HepG2 (cell line): ENCODE results near the gene KMT2A. TPM values are rescaled to one million over a fixed set of nuclear protein-coding genes. Genes with fewer than 3 reads are reported as not detected.
A peak's percentile ranks its signal among the peaks of the same experiment; 100 is the strongest.

Experiments used
- CBX2 ChIP-seq, 2 experiments: fragments of 200-600 bp in 1 of 2; sonication (generic); formaldehyde crosslinking in 1 of 2; IDR thresholded peaks; 2 replicates each; pipeline versions ENCODE4 v1.7.0 to v1.8.1; 2018 to 2022; ENCODE audit warnings: low read depth in 2 of 2, low read length in 1 of 2, mild to moderate bottlenecking in 1 of 2, missing genetic modification reagents in 1 of 2
- HNRNPK ChIP-seq: fragments of 200-400 bp; formaldehyde crosslinking; IDR thresholded peaks from 2 replicates; pipeline ENCODE4 v1.6.1; 2018; ENCODE audit warnings: low read length, low read depth, moderate library complexity, mild to moderate bottlenecking; ENCODE audit not compliant: poor library complexity, severe bottlenecking
- HOXA5 ChIP-seq: sonication (generic); formaldehyde crosslinking; IDR thresholded peaks from 2 replicates; pipeline ENCODE4 v1.4.0; 2020; ENCODE audit warnings: missing genetic modification reagents
- MAF1 ChIP-seq: sonication (generic); formaldehyde crosslinking; IDR thresholded peaks from 2 replicates; pipeline ENCODE4 v1.5.0; 2020; ENCODE audit warnings: missing genetic modification reagents, borderline replicate concordance
- PHF20 ChIP-seq: sonication (generic); formaldehyde crosslinking; IDR thresholded peaks from 2 replicates; pipeline ENCODE4 v1.5.0; 2020; ENCODE audit warnings: mild to moderate bottlenecking, missing genetic modification reagents
- PRDM15 ChIP-seq: sonication (generic); formaldehyde crosslinking; IDR thresholded peaks from 2 replicates; pipeline ENCODE4 v1.4.0; 2020; ENCODE audit warnings: missing genetic modification reagents
- SAFB2 ChIP-seq: sonication (generic); formaldehyde crosslinking; IDR thresholded peaks from 2 replicates; pipeline ENCODE4 v1.5.1; 2020; ENCODE audit warnings: missing genetic modification reagents, low read depth, mild to moderate bottlenecking, borderline replicate concordance
- SOX6 ChIP-seq, 2 experiments: fragments of 450-650 bp in 1 of 2; sonication (generic) in 1 of 2; formaldehyde crosslinking in 1 of 2; IDR thresholded peaks; 2 replicates each; pipeline versions ENCODE4 v1.4.0 to v1.6.1; 2017 to 2020; ENCODE audit warnings: antibody characterized with exemption in 1 of 2, mild to moderate bottlenecking in 1 of 2, missing genetic modification reagents in 1 of 2
- ZNF138 ChIP-seq: sonication (generic); formaldehyde crosslinking; IDR thresholded peaks from 2 replicates; pipeline ENCODE4 v1.5.0; 2020; ENCODE audit warnings: mild to moderate bottlenecking, low read depth, missing genetic modification reagents
- ZNF546 ChIP-seq: sonication (generic); formaldehyde crosslinking; conservative IDR thresholded peaks from 2 replicates; pipeline ENCODE4 v1.8.1; 2023; ENCODE audit warnings: mild to moderate bottlenecking, missing genetic modification reagents
- ZNF619 ChIP-seq: sonication (generic); formaldehyde crosslinking; IDR thresholded peaks from 2 replicates; pipeline ENCODE4 v1.4.0; 2020; ENCODE audit warnings: mild to moderate bottlenecking, missing genetic modification reagents
- ZNF720 ChIP-seq: sonication (generic); formaldehyde crosslinking; IDR thresholded peaks from 2 replicates; pipeline ENCODE4 v1.4.0; 2020; ENCODE audit warnings: missing genetic modification reagents
- ZNF747 ChIP-seq: sonication (generic); formaldehyde crosslinking; IDR thresholded peaks from 2 replicates; pipeline ENCODE4 v1.8.1; 2023; ENCODE audit warnings: missing genetic modification reagents, mild to moderate bottlenecking, borderline replicate concordance
- ZSCAN29 ChIP-seq: sonication (generic); formaldehyde crosslinking; conservative IDR thresholded peaks from 2 replicates; pipeline ENCODE4 v1.4.0; 2020; ENCODE audit warnings: mild to moderate bottlenecking, missing genetic modification reagents
- polyA plus RNA-seq, 8 experiments: library from polyadenylated mRNA; depleted of rRNA in 3 of 8; stranded (reverse) in 7 of 8; unstranded in 1 of 8; fragments of >200 nt; fragmentation: Illumina TruSeq in 4 of 8; extraction: Trizol in 4 of 8; gene quantifications; 2 replicates each; pipeline versions ENCODE4 v1.2.1 to v1.2.3, GENCODE V29; 2011 to 2016; ENCODE audit warnings: low read depth in 4 of 8, missing spikeins in 1 of 8, mixed read lengths in 1 of 8; ENCODE audit not compliant: insufficient read depth in 1 of 8
- total RNA-seq, 5 experiments: library from RNA; depleted of rRNA; stranded (reverse); fragments of >200 nt; fragmentation: Illumina TruSeq; extraction: Trizol; gene quantifications; 2 replicates each; pipeline ENCODE4 v1.2.3, GENCODE V29; 2016; ENCODE audit warnings: low read depth in 1 of 5
- TF ChIP-seq, protein P1 (sequence below): sonication (generic); formaldehyde crosslinking; IDR thresholded peaks from 2 replicates; pipeline ENCODE4 v1.5.0; 2020; ENCODE audit warnings: mild to moderate bottlenecking, missing genetic modification reagents, moderate library complexity
- TF ChIP-seq, protein P2 (sequence below), 2 experiments: sonication (generic) in 1 of 2; formaldehyde crosslinking in 1 of 2; IDR thresholded peaks; 2 replicates each; pipeline versions ENCODE4 v1.6.1 to v1.9.0; 2014 to 2022; ENCODE audit warnings: antibody characterized with exemption in 1 of 2, borderline replicate concordance in 1 of 2, inconsistent platforms in 1 of 2, low read depth in 1 of 2, missing genetic modification reagents in 1 of 2

The KMT2A gene
- total and polyA plus RNA-seq, 2 of the 13 experiments (the other 11 are each of a cell fraction or from before 2014, with no cell fraction given), result 12.4 to 20.0 TPM

DNA sequence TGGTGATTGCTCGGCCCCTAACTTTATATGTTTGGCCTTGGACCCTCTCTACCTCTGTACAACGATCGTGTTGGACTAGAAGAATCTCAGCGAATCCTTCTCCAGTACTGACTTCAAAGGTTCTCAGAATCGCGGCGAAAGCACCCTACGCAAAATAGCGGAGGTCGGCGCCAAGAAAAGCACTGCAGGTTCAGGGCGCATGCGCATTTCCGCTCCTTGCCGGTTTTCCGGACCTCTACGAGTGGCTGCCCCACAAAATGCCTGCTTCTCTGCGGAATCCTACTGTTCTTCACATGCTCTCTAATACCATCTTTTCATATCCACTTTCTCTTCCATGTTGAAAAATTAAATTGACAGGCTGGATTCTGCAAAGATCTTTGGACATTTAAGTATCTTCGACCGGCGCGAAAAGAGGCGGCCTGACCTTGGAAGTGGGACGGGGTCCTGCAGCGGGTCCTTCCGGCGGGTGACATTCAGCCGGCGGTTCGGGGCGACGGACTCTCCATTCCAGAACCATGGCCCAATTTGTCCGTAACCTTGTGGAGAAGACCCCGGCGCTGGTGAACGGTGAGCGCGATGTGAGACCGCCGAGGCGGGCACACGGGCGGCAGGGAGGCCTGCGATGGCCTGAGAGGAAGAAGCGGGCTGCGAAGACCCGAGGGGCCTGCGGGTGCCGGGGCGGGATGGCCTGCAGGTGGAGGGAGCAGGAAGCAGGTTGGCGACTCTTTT, 35.0 kb upstream of the KMT2A start, which contains the start of gene ATP5MG (continued):
- TF ChIP-seq SOX6 (IDR thresholded peaks at IDR 0.05), result no peak
- peak; percentile 14; the same call in 1 of the 2 replicates for TF ChIP-seq SOX6 (CRISPR knock-in tag; IDR thresholded peaks at IDR 0.05)
- TF ChIP-seq ZNF720 (CRISPR knock-in tag), result no peak
- 0 out of 2 replicates have a peak, but pooled peaks have one; percentile 55 for TF ChIP-seq ZNF619 (CRISPR knock-in tag)
- no peak for TF ChIP-seq ZNF546
- TF ChIP-seq MAF1, result no peak
- TF ChIP-seq, protein P1, sequence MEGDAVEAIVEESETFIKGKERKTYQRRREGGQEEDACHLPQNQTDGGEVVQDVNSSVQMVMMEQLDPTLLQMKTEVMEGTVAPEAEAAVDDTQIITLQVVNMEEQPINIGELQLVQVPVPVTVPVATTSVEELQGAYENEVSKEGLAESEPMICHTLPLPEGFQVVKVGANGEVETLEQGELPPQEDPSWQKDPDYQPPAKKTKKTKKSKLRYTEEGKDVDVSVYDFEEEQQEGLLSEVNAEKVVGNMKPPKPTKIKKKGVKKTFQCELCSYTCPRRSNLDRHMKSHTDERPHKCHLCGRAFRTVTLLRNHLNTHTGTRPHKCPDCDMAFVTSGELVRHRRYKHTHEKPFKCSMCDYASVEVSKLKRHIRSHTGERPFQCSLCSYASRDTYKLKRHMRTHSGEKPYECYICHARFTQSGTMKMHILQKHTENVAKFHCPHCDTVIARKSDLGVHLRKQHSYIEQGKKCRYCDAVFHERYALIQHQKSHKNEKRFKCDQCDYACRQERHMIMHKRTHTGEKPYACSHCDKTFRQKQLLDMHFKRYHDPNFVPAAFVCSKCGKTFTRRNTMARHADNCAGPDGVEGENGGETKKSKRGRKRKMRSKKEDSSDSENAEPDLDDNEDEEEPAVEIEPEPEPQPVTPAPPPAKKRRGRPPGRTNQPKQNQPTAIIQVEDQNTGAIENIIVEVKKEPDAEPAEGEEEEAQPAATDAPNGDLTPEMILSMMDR (CRISPR knock-in tag), result peak; percentile 16; the same call in 1 of the 2 replicates
- 0 out of 2 replicates have a peak, but pooled peaks have one; percentile 37 for TF ChIP-seq ZNF747
- TF ChIP-seq SAFB2 (CRISPR knock-in tag), result no peak
- TF ChIP-seq, protein P2, sequence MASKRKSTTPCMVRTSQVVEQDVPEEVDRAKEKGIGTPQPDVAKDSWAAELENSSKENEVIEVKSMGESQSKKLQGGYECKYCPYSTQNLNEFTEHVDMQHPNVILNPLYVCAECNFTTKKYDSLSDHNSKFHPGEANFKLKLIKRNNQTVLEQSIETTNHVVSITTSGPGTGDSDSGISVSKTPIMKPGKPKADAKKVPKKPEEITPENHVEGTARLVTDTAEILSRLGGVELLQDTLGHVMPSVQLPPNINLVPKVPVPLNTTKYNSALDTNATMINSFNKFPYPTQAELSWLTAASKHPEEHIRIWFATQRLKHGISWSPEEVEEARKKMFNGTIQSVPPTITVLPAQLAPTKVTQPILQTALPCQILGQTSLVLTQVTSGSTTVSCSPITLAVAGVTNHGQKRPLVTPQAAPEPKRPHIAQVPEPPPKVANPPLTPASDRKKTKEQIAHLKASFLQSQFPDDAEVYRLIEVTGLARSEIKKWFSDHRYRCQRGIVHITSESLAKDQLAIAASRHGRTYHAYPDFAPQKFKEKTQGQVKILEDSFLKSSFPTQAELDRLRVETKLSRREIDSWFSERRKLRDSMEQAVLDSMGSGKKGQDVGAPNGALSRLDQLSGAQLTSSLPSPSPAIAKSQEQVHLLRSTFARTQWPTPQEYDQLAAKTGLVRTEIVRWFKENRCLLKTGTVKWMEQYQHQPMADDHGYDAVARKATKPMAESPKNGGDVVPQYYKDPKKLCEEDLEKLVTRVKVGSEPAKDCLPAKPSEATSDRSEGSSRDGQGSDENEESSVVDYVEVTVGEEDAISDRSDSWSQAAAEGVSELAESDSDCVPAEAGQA (IDR thresholded peaks at IDR 0.05; ENCODE audit: low read depth), result no peak
- TF ChIP-seq, protein P2 (CRISPR knock-in tag; IDR thresholded peaks at IDR 0.05; ENCODE audit: borderline replicate concordance), result no peak
- TF ChIP-seq PHF20 (CRISPR knock-in tag), result peak; percentile 85
- TF ChIP-seq HOXA5 (CRISPR knock-in tag), result no peak
- TF ChIP-seq PRDM15 (CRISPR knock-in tag), result no peak
- no peak for TF ChIP-seq HNRNPK
- no peak for TF ChIP-seq CBX2 (IDR thresholded peaks at IDR 0.05; ENCODE audit: low read depth, low read length)
- no peak for TF ChIP-seq CBX2 (CRISPR knock-in tag; IDR thresholded peaks at IDR 0.05; ENCODE audit: low read depth)
- TF ChIP-seq ZNF138 (CRISPR knock-in tag), result 0 out of 2 replicates have a peak, but pooled peaks have one; percentile 41
- 0 out of 2 replicates have a peak, but pooled peaks have one; percentile 16 for TF ChIP-seq ZSCAN29 (CRISPR knock-in tag)
